Thymus (tissue), 11 donors: ENCODE data around the gene CUTA. TPM values are rescaled to one million over a fixed set of nuclear protein-coding genes. Genes with fewer than 3 reads are reported as not detected.
"Not testable (repeated sequence)": the region's sequence is repeated elsewhere in the genome, so short reads cannot be mapped to it uniquely, and the experiment has no call there.

Experiments
- DNase-seq, 9 donors: peaks; one replicate each; pipeline ENCODE4 v3.0.0-alpha.2; 2013; ENCODE audit warnings: low spot score in 9 of 9, low read depth in 6 of 9, missing footprints in 1 of 9
- H3K27ac ChIP-seq, 2 donors: one replicate each; pipeline ENCODE4 v1.5.1; 2013; ENCODE audit warnings: control low read depth in 1 of 2, low read depth in 1 of 2, low read length in 1 of 2, mild to moderate bottlenecking in 1 of 2, moderate library complexity in 1 of 2
- H3K27me3 ChIP-seq, 2 donors: one replicate each; pipeline ENCODE4 v1.5.1; 2013; ENCODE audit warnings: low read length in 1 of 2; ENCODE audit not compliant: control insufficient read depth in 2 of 2, insufficient read depth in 1 of 2
- H3K36me3 ChIP-seq, 2 donors: one replicate each; pipeline ENCODE4 v1.5.1; 2013; ENCODE audit warnings: low read length in 1 of 2, mild to moderate bottlenecking in 1 of 2, moderate library complexity in 1 of 2; ENCODE audit not compliant: control insufficient read depth in 2 of 2, insufficient read depth in 2 of 2
- H3K4me1 ChIP-seq, 2 donors: one replicate each; pipeline ENCODE4 v1.5.1; 2013; ENCODE audit warnings: low read length in 2 of 2; ENCODE audit not compliant: control insufficient read depth in 2 of 2, insufficient read depth in 2 of 2
- H3K4me3 ChIP-seq, 2 donors: one replicate each; pipeline ENCODE4 v1.5.1; 2013; ENCODE audit warnings: low read length in 2 of 2, control low read depth in 1 of 2, mild to moderate bottlenecking in 1 of 2
- H3K9me3 ChIP-seq, 2 donors: one replicate each; pipeline ENCODE4 v1.5.1; 2013; ENCODE audit warnings: low read length in 1 of 2, mild to moderate bottlenecking in 1 of 2; ENCODE audit not compliant: control insufficient read depth in 2 of 2, insufficient read depth in 1 of 2
- WGBS: extraction: QIAGEN DNeasy Blood & Tissue Kit; methylation state at CpG from one replicate; pipeline ENCODE4 v1.1.7; 2013; 5-methylcytosine and 5-hydroxymethylcytosine counted together
- polyA plus RNA-seq: library from polyadenylated mRNA; stranded (reverse); fragments of 200-250 nt; gene quantifications from one replicate; pipeline ENCODE4 v1.2.3, GENCODE V29; 2013
- total RNA-seq: library from RNA; stranded (reverse); fragments of 120-200 nt; gene quantifications from one replicate; pipeline ENCODE4 v1.2.4, GENCODE V29; 2013
- donor health status: healthy.

The CUTA gene
- total and polyA plus RNA-seq, 2 donors: 136 to 199 TPM

- WGBS: 98% methylated on average over 17 of the region's 17 CpGs
- H3K27me3 ChIP-seq: no peaks in the 10 kb centered on the region
These were observed 11.8 kb downstream of the CUTA start for GRCh38 chr6:33406126-33406525.

GRCh38 chr6:33405386-33405940 lies 12.4 kb downstream of the CUTA start:
- Histone ChIP-seq H3K9me3 (peaks cover 0 to 5% of the 10 kb centered on the region in 2 donors), H3K36me3 (peaks cover 40 to 71% of the 10 kb centered on the region in 2 donors), H3K27me3 (no peaks in the 10 kb centered on the region), H3K4me1 (peaks cover 0 to 9% of the 10 kb centered on the region in 2 donors), H3K27ac (no peak overlapping the region), H3K4me3 (no peak overlapping the region)
- no peak for DNase-seq
- 95% methylated on average over 15 of the region's 15 CpGs for WGBS

More at GRCh38 chr6:33406126-33406525, 11.8 kb downstream of the CUTA start:
- Histone ChIP-seq H3K9me3 (peaks cover 0 to 5% of the 10 kb centered on the region in 2 donors), H3K27ac (no peak overlapping the region), H3K4me1 (peaks cover 0 to 9% of the 10 kb centered on the region in 2 donors), H3K4me3 (no peak overlapping the region), H3K36me3 (peaks cover 38 to 66% of the 10 kb centered on the region in 2 donors)
- DNase-seq: no peak

- H3K27ac ChIP-seq: no peak overlapping the region
- H3K4me3 ChIP-seq: no peak overlapping the region
- peaks cover 0 to 2% of the 10 kb centered on the region in 2 donors for H3K9me3 ChIP-seq
- DNase-seq: no peak
- peaks cover 43 to 76% of the 10 kb centered on the region in 2 donors for H3K36me3 ChIP-seq
- WGBS: 96% methylated on average over 17 of the region's 17 CpGs
- no peaks in the 10 kb centered on the region for H3K27me3 ChIP-seq
- H3K4me1 ChIP-seq: peaks cover 0 to 7% of the 10 kb centered on the region in 2 donors
These were observed 13.0 kb downstream of the CUTA start for GRCh38 chr6:33404884-33405283.

GRCh38 chr6:33399881-33400280 lies 18.0 kb downstream of the CUTA start:
- H3K4me3 ChIP-seq, H3K9me3 ChIP-seq, H3K27ac ChIP-seq, H3K27me3 ChIP-seq, H3K4me1 ChIP-seq, DNase-seq: not testable (repeated sequence)
- peaks cover 36 to 78% of the 10 kb centered on the region in 2 donors for H3K36me3 ChIP-seq
- WGBS: 98% methylated on average over 6 of the region's 6 CpGs

GRCh38 chr6:33398601-33399000 lies 19.3 kb downstream of the CUTA start:
- Histone ChIP-seq H3K4me1 (peaks cover 0 to 17% of the 10 kb centered on the region in 2 donors), H3K36me3 (peaks cover 23 to 74% of the 10 kb centered on the region in 2 donors)
- not testable (repeated sequence) for H3K27ac ChIP-seq, H3K4me3 ChIP-seq, H3K27me3 ChIP-seq, DNase-seq, H3K9me3 ChIP-seq
- WGBS: 97% methylated on average over 3 of the region's 3 CpGs

GRCh38 chr6:33397541-33397940 lies 20.4 kb downstream of the CUTA start:
- 93% methylated on average over 1 of the region's 1 CpG for WGBS
- no peak overlapping the region for H3K27ac ChIP-seq
- no peak for DNase-seq
- H3K9me3 ChIP-seq: no peaks in the 10 kb centered on the region
- peaks cover 4 to 27% of the 10 kb centered on the region in 2 donors for H3K4me1 ChIP-seq
- no peak overlapping the region for H3K4me3 ChIP-seq
- H3K27me3 ChIP-seq: no peaks in the 10 kb centered on the region
- H3K36me3 ChIP-seq: peaks cover 14 to 66% of the 10 kb centered on the region in 2 donors

GRCh38 chr6:33392979-33393378 lies 24.9 kb downstream of the CUTA start:
- Histone ChIP-seq H3K9me3 (no peaks in the 10 kb centered on the region), H3K4me1 (peaks cover 12 to 40% of the 10 kb centered on the region in 2 donors), H3K36me3 (peaks cover 3 to 33% of the 10 kb centered on the region in 2 donors), H3K4me3 (peak overlapping the region; percentile 68 to 71), H3K27ac (peak overlapping the region in 1 of 2 donors; percentile 2), H3K27me3 (no peaks in the 10 kb centered on the region)
- DNase-seq: no peak
- 75% methylated on average over 3 of the region's 3 CpGs for WGBS

- 58% methylated on average over 5 of the region's 5 CpGs for WGBS
- peak overlapping the region; percentile 68 to 71 for H3K4me3 ChIP-seq
- H3K27me3 ChIP-seq: no peaks in the 10 kb centered on the region
- no peak for DNase-seq
- H3K27ac ChIP-seq: peak overlapping the region in 1 of 2 donors; percentile 63
- peaks cover 0 to 28% of the 10 kb centered on the region in 2 donors for H3K36me3 ChIP-seq
- H3K9me3 ChIP-seq: no peaks in the 10 kb centered on the region
- peaks cover 12 to 40% of the 10 kb centered on the region in 2 donors for H3K4me1 ChIP-seq
These were observed 25.3 kb downstream of the CUTA start for GRCh38 chr6:33392595-33392948.

GRCh38 chr6:33391922-33392594 lies 25.8 kb downstream of the CUTA start:
- Histone ChIP-seq H3K4me1 (peaks cover 12 to 40% of the 10 kb centered on the region in 2 donors), H3K9me3 (no peaks in the 10 kb centered on the region), H3K27me3 (no peaks in the 10 kb centered on the region), H3K4me3 (peak overlapping the region; percentile 68 to 71), H3K36me3 (peaks cover 0 to 26% of the 10 kb centered on the region in 2 donors), H3K27ac (peak overlapping the region; percentile 53 to 63)
- peak in 3 of 9 donors; percentile 7 to 54 (median 25) for DNase-seq
- WGBS: under 1% methylated on average over 31 of the region's 31 CpGs
